Activated CD8-positive, alpha-beta memory T cell treated with anti-CD3 and anti-CD28 coated beads, Interleukin-2, amount 50 U/mL, for 48 hours (primary cell): ENCODE measurements around the gene EML4.

ENCODE experiments used
- DNase-seq: peaks from one replicate; pipeline ENCODE4 v3.0.0-alpha.2; 2020

The EML4 gene

DNA sequence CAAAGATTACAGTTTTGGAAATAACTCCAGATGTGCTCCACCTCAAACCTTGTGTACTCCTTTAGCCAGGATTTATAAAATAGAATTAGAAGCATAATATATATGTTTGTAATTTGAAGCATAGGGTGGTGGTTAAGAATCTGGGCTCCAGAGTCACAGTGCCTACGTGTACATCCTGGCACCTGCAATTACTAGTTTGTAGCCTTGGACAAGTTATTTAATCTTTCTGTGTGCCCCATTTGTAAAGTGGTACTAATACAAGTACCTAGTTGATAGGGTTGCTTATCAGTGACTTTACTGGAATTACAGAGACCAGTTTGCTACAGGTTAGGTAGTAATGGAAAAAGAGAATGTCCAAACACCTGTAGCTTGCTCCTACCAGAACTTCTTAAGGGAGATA, 28.6 kb downstream of the EML4 start:
- DNase-seq = no peak

DNA sequence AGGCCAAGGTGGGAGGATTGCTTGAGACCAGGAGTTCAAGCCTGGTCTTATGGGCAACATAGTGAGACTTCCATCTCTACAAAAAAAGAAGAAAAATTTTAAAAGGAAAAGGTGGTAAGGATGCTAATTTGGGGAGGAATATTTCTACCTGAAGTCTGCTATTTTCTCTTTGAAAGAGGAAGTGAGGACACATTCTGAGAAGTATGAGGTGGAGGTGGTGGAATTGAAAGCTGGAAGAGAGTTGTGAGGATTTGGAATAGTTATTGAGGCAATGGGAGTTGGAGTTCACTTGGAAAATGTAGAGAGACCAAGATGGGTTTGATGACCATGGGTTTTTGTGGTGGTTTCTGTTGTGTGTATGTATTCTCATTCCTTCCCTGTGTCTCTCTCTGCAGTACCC, 29.3 kb downstream of the EML4 start:
- DNase-seq = no peak

GRCh38 chr2:42199002-42199401, 29.8 kb downstream of the EML4 start:
- DNase-seq = no peak

DNA sequence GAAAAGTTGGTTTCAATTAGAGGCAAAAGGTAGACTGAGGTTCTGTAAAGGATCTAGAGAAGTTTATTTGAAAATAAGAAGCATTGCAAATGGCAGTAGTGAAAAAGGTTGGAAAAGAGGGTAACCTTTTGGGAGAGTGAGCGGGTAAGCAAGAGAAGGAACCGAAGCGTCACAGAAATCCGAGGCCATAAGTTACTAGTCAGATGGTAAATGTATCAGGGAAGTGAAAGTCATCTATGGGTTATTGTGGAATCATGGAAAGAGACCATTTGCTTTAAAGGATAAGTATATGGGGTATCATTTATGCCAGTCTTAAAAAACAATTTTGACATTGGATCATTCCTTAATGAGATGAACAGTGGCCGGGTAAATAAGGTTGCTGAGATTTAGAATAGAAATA, 30.5 kb downstream of the EML4 start:
- DNase-seq = no peak

DNA sequence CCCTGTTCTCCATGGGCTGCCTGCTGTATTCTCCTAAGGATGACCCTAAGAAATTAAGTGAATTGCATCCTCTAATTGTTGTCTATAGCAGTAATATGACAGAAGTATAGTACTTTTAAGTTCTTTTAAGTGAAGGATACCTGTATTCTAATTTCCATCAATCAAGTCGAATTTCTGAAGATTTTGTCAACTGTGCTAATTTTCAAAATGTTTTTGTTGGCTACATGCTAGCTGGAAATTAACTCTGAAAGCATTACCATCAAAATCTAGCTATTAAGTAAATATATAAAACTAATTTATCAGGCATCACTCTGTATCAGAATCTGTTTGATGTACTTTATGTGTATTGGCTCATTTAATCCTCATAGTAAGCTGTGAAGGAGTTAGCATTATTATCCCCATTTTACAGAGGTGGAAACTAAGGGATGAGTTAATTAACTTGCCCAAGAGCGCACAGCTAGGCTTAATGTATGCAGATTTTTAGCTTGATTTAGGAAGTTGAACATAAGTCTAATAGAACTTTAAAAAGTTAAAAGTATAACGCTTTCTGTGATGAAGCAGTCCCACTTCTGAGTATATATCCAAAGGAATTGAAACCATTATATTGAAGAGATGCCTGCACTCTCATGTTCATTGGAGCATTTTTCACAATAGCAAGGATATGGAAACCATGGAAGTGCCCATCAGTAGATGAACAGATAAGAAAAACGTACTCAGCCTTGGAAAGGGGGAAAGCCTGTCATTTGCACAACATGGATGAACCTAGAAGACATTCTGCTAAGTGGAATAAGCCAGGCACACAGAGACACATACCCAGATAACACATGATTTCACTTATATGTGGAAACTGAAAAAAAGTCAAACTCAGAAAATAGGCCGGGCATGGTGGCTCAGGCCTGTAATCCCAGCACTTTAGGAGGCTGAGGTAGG, 32.0 kb downstream of the EML4 start:
- DNase-seq = no peak

DNA sequence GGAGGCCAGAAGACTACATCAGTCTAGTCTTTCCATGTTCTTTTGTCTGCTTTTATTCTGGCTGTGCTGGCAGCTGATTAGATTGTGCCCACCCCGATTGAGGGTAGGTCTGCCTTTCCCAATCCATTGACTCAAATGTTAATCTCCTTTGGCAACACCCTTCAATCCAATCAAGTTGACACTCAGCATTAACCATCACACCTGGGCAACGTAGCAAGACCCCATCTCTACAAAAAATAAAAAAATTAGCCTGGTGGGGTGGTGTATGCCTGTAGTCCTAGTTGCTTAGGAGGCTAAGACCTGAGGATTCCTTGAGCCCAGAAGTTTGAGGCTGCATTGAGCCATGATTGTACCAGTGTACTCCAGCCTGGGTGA, 33.5 kb downstream of the EML4 start:
- no peak for DNase-seq

DNA sequence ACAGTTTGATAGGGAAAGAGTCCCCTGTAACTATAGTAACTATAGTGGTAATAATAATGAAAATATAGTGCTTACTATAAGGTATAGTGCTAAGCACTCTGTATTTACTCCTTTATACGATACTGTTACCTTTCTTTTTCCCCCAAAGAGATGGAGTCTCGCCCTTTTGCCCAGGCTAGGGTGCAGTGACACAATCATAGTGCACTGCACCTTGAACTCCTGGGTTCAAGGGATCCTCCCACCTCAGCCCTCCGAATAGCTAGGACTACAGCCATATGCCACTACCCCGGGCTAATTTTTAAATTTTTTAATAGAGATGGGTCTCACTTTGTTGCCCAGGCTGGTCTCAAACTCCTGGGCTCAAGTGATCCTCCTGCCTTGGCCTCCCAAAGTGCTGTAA, 34.6 kb downstream of the EML4 start:
- no peak for DNase-seq

DNA sequence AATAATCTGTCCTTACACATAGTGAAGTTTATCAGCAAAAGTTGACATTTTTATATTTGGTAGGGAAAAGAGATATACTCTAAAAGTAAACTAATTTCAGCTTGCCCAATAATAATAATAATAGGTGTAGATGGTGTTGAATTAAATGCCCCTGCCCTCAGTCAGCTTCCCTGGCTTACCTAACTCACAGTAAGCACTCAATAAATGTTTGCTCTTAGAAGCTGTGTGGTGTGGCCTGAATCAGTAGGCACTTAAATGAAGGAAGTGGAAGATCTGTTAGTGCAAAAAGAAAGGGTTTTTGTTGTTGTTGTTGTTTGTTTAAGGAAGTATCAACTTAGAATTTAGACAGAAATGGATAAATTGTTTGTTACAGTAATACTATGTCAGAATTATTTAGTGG, 36.2 kb downstream of the EML4 start:
- no peak for DNase-seq

GRCh38 chr2:42207826-42208225, 38.7 kb downstream of the EML4 start:
- no peak for DNase-seq

- no peak for DNase-seq
Observed at GRCh38 chr2:42210203-42210602, 41.0 kb downstream of the EML4 start.

- DNase-seq = no peak
Observed at GRCh38 chr2:42211291-42211690, 42.1 kb downstream of the EML4 start.

DNA sequence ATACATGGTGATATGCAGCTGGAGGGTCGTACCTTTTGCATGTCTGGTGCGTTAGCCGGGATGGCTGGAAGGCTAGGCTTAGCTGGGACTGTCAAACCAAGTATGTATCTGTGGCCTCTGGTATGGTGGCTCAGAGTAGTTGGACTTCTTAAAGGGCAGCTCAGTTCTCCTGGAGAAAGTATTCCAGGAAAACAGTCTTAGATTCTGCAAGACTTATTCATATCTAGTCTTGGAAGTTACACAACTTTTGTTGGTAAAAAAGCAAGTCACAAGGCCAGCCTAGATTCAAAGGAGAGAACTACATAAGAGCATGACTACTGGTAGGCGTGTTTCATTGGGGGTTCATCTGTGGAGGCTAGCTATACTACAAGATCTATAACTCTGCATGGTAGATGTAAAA, 45.5 kb downstream of the EML4 start:
- DNase-seq = no peak

DNA sequence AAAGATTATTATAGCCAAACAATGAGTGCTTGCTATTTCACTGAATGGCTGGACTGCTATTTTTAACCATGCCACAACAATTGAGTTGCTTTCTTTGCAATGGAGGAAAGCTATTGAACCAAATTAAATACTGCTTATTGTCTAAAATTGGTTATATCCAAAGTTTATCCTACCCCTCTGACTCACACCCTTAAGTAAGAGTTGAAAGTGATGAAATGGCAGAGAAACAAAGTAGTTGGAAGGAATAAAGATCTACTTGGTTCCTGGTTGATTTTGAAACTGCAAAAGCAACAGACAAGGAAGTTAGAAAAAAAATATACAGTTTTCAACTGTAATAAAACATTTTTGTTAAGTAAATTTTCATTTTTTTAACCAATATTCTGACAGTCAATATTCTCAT, 47.5 kb downstream of the EML4 start:
- DNase-seq = no peak

DNA sequence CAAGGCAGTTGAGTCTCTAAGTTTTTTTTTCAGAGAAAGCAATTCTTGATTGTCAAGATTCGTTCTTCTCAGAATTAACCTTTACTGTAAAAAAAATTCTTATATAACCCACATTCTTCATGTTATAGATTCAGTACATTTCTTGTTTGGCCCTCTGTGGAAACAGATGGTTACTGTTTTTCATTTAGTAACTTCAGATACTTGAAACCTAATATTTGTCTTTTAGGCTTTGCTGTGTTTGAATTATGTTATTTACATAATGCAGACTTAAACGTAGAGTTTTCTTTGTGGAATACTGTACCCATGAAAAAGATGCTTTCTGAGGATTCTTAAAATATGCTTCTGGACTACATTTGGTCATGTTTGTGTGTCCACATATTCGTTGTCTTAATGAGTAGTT, 48.2 kb downstream of the EML4 start:
- DNase-seq = no peak

- DNase-seq = no peak
Observed at GRCh38 chr2:42217914-42218313, 48.8 kb downstream of the EML4 start.

DNA sequence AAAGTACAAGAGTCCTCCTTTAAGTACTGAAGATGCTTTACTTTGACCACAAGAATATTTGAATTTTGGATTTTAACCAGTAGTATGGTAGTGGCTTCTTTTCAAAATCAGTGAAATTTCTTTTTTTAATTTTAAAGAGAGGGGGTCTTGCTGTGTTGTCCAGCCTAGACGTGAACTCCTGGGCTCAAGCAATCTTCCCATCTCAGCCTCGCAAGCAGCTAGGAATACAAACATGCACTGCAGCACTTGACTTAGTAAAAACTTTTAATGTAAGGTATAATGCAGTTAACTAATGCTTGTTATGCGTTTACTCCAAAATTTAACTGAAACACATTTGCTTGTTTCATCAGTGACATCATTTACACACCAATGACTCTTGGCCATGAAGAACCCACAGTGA, 49.6 kb downstream of the EML4 start:
- DNase-seq = no peak

DNA sequence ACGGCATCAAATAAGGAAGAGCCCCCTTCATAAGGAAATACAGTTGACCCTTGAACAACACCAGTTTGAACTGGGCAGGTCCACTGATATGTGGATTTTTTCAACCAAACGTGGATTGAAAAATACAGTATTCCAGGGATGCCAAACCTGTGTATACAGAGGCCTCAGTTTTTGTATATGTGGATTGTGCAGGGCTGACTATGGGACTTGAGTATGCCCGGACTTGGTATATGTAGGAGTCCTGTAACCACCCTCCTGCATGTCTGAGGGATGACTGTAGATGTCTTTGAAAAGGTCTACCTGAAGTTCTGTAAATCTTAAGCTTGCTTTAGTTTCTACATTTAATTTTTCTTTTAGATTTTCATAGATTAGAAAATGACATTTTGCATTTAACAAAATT, 50.0 kb downstream of the EML4 start:
- DNase-seq = no peak

GRCh38 chr2:42220566-42220965, 51.4 kb downstream of the EML4 start:
- DNase-seq = no peak

- no peak for DNase-seq
Observed at GRCh38 chr2:42223067-42223854, 54.1 kb downstream of the EML4 start.

DNA sequence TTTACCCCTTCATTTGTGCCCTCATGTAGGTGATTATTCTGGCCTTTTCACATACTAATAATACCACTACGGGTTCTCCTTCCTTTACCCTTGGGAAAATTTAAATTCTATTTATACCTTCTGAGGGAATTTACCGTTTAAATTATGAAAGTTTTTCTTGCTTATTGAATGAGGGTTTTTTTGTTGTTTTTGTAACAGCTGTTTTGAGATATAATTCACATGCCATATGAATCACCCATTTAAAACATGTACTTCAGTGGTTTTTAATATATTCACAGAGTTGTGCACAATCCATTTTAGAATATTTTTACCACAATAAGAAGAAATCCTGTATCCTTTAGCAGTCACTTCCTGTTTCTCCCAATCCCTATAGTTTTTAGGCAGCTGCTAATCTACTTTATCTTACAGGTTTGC, 54.7 kb downstream of the EML4 start:
- no peak for DNase-seq

DNA sequence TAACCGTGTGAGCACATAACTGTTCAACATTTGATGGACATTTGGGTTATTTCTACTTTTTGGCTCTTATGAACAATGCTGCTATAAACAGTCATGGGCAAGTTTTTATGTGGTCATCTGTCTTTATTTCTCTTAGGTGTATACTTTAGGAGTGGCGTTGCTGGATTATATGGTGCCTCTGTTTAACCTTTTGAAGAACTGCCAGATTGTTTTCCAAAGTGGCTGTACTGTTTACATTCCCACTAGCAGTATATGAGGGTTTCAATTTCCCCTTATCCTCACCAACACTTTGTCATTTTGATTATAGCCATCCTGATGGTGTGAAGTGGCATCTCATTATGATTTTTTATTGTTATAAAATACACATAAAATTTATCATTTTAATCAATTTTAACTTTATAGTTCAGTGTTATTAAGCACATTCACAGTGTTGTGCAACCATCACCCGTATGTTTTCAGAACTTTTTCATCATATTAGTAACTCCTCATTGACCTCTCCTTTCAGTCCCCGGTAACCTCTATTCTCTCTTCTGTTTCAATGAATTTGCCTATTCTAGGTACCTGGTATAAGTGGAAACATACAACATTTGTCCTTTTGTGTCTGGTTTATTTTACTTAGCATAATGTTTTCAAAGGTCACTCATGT, 55.4 kb downstream of the EML4 start:
- DNase-seq = no peak

DNA sequence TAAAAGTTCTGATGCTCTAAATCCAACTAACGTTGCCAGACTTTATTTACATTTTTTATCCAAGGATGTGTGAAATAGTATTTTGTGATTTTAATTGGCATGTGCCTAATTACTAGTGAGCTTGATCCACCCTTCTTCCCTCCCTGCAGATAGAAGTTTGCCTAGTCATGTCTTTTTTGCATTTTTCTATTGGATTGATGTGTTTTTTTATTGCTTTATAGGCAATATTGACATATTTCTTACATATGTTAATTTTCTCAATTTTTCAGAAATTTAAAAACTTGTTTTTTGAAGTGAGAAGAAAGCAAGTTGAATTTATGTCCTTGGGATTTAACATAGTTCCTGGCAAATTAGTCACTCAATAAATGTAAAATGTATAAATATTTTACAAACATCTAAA, 56.4 kb downstream of the EML4 start:
- DNase-seq = no peak

GRCh38 chr2:42227491-42227890, 58.3 kb downstream of the EML4 start:
- no peak for DNase-seq

- DNase-seq = no peak
Observed at GRCh38 chr2:42228101-42228500, 58.9 kb downstream of the EML4 start.
